ENCODE measurements around the gene LRRC51.
"Not testable (repeated sequence)": the region's sequence is repeated elsewhere in the genome, so short reads cannot be mapped to it uniquely, and the experiment has no call there.

The LRRC51 gene

GRCh38 chr11:72103754-72104167 lies 23.1 kb downstream of the LRRC51 start:
- no peak for DNase-seq

- DNase-seq = no peak
Measured at GRCh38 chr11:72105888-72106287, 25.2 kb downstream of the LRRC51 start, which contains the start of gene TOMT. Gene TOMT, plus strand, starts transcription at chr11:72105924. Its CDS starts 28 bp downstream, at chr11:72105952.

GRCh38 chr11:72111300-72112142 lies 30.9 kb downstream of the LRRC51 start:
- no peak for DNase-seq

- DNase-seq = peak; percentile 80 to 100 (median 97)
Measured at GRCh38 chr11:72112143-72112977, 31.7 kb downstream of the LRRC51 start, which contains the start of gene ANAPC15. Gene ANAPC15, minus strand, starts transcription at chr11:72112695. Its CDS starts 1,419 bp downstream, at chr11:72111276.

- no peak for DNase-seq
Measured at GRCh38 chr11:72112978-72113808, 32.5 kb downstream of the LRRC51 start.

GRCh38 chr11:72114570-72114969 lies 33.9 kb downstream of the LRRC51 start:
- DNase-seq = no peak

- DNase-seq = no peak
Measured at GRCh38 chr11:72116019-72116755, 35.5 kb downstream of the LRRC51 start.

- no peak for DNase-seq
Measured at GRCh38 chr11:72119198-72119597, 38.5 kb downstream of the LRRC51 start.

- DNase-seq = no peak
Measured at GRCh38 chr11:72120930-72121329, 40.3 kb downstream of the LRRC51 start.

- no peak for DNase-seq
Measured at GRCh38 chr11:72122607-72123006, 42.0 kb downstream of the LRRC51 start.

GRCh38 chr11:72123117-72123653 lies 42.5 kb downstream of the LRRC51 start:
- DNase-seq = no peak

- DNase-seq = no peak
Measured at GRCh38 chr11:72124046-72124445, 43.4 kb downstream of the LRRC51 start.

GRCh38 chr11:72125956-72126355 lies 45.3 kb downstream of the LRRC51 start:
- DNase-seq = no peak

GRCh38 chr11:72127923-72128322 lies 47.3 kb downstream of the LRRC51 start:
- DNase-seq = no peak

- no peak for DNase-seq
Measured at GRCh38 chr11:72129381-72129780, 48.7 kb downstream of the LRRC51 start.

- DNase-seq = no peak
Measured at GRCh38 chr11:72132646-72133045, 52.0 kb downstream of the LRRC51 start.

GRCh38 chr11:72135473-72135872 lies 54.8 kb downstream of the LRRC51 start, which contains the start of gene FOLR3:
Gene FOLR3, plus strand, starts transcription at chr11:72135725. Its CDS starts 228 bp downstream, at chr11:72135953.
- not testable (repeated sequence) for DNase-seq

- DNase-seq = no peak
Measured at GRCh38 chr11:72135891-72136683, 55.4 kb downstream of the LRRC51 start.

- DNase-seq = no peak
Measured at GRCh38 chr11:72136684-72137262, 56.1 kb downstream of the LRRC51 start.

Data from anterior cingulate cortex (tissue), 58 donors.